Natural killer cell treated with Interleukin-12 subunit alpha and Interleukin-12 subunit beta and Interleukin-15 and Interleukin-18, amount 100 ng/mL, for 72 hours (primary cell): Measurements from ENCODE around the gene SCGB1C2. TPM values are rescaled to one million over a fixed set of nuclear protein-coding genes. Genes with fewer than 3 reads are reported as not detected.
"Not testable (repeated sequence)": the region's sequence is repeated elsewhere in the genome, so short reads cannot be mapped to it uniquely, and the experiment has no call there.

Experiments
- ATAC-seq, 2 donors: fragments of 150-1000 bp; cut with Tn5 transposase in 1 of 2; sonication (Bioruptor Pico), chemical (Tn5 transposase) in 1 of 2; 2 replicates each; pipeline ENCODE4 v1.10.0; 2021
- DNase-seq: peaks from one replicate; pipeline ENCODE4 v3.0.0; 2022; ENCODE audit warnings: low spot score
- H3K27ac Mint-ChIP-seq, 2 donors: 1 replicate in 1 of 2; 2 replicates in 1 of 2; pipeline ENCODE4 v1.8.0; 2022; ENCODE audit warnings: mixed read lengths in 2 of 2, mild to moderate bottlenecking in 1 of 2, moderate library complexity in 1 of 2
- H3K27me3 Mint-ChIP-seq, 2 donors: 1 replicate in 1 of 2; 2 replicates in 1 of 2; pipeline ENCODE4 v1.8.0; 2022; ENCODE audit warnings: mixed read lengths in 2 of 2
- H3K36me3 Mint-ChIP-seq: one replicate; pipeline ENCODE4 v1.8.0; 2022; ENCODE audit warnings: mixed read lengths
- H3K4me1 Mint-ChIP-seq, 2 donors: 1 replicate in 1 of 2; 2 replicates in 1 of 2; pipeline ENCODE4 v1.8.0; 2022; ENCODE audit warnings: low read depth in 2 of 2, mixed read lengths in 2 of 2, mild to moderate bottlenecking in 1 of 2
- H3K4me3 Mint-ChIP-seq: one replicate; pipeline ENCODE4 v1.8.0; 2022; ENCODE audit warnings: mixed read lengths
- H3K9me3 Mint-ChIP-seq: 2 replicates; pipeline ENCODE4 v1.8.0; 2022; ENCODE audit warnings: mixed read lengths
- total RNA-seq, 2 donors: library from RNA; stranded (reverse); gene quantifications; one replicate each; pipeline ENCODE4 v1.2.3, GENCODE V29; 2022

Gene SCGB1C2
- not detected for total RNA-seq

DNA sequence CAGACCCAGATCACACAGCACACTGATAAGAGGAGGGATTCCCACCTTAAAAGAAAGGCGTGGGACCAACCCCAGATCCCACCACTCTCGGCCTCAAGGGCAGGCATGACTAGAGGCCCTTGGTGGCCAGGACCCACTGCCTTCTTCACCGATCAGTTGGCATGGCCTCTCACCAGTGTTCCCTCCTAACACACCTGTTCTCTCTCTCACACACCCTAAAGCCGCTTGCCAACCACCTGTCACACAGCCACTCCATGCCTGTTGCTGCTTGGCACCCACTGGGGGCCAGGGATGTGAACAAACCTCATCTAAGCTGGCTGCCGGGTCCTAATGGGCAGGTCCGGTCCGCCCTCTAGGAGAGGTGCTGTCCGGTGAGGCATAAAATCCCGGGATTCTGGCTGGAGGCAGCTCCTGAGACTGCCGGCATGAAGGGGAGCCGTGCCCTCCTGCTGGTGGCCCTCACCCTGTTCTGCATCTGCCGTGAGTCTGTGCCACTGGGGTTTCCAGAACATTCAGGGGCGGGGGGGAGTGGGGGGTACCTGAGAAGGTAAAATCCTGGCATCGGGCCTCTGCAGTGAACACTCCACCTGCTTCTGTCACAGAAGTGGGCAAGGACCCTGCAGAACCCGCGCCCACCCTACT is at the start of gene SCGB1C2:
Gene SCGB1C2, plus strand, starts transcription at position 404 of the 642 bp plus-strand sequence. Its CDS starts 22 bp downstream, at position 426.
- H3K4me3 Mint-ChIP-seq, result peak within 1 kb of the TSS; percentile 57
- ATAC-seq, H3K9me3 Mint-ChIP-seq, DNase-seq, H3K27me3 Mint-ChIP-seq, H3K27ac Mint-ChIP-seq, H3K4me1 Mint-ChIP-seq, H3K36me3 Mint-ChIP-seq: not testable (repeated sequence)

DNA sequence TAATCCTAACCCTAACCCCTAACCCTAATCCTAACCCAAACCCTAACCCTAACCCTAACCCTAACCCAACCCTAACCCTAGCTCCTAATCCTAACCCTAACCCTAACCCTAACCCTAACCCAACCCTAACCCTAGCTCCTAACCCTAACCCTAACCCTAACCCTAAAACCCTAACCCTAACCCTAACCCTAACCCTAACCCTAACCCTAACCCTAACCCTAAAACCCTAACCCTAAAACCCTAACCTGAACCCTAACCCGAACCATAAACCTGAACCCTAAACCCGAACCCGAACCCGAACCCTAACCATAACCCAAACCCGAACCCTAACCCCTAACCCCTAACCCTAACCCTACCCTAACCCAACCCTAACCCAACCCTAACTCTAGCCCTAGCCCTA is 24.3 kb upstream of the SCGB1C2 start:
- not testable (repeated sequence) for H3K27me3 Mint-ChIP-seq, H3K27ac Mint-ChIP-seq, H3K36me3 Mint-ChIP-seq, H3K4me1 Mint-ChIP-seq, DNase-seq, ATAC-seq, H3K4me3 Mint-ChIP-seq, H3K9me3 Mint-ChIP-seq

DNA sequence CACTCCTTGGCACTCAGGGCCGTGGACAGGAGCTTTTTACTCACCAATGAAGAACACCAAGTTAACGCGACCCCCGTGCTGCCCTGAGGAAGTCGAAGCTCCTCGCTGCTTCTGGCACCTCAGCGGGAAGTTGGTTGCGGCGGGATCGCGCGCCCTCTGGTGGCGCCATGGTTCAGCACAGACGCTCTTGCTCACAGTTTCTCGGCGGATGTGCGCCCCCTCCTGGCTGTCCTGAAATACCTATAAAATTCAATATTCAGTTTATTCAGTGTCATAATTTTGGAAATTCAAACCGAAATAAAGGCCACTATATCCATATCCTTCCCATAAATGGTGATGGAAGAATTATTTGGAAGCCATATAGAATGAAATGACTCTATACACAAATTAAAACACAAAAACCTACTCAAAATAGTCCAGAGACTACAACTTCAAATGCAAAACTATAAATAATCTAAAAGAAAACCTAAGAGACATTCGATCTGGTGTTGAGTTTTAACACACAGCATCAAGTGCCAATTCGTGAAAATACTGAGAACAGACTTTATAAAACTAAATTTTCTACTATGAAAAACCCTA is 18.9 kb upstream of the SCGB1C2 start:
- not testable (repeated sequence) for H3K27ac Mint-ChIP-seq, H3K4me1 Mint-ChIP-seq, H3K4me3 Mint-ChIP-seq, H3K36me3 Mint-ChIP-seq, H3K9me3 Mint-ChIP-seq, H3K27me3 Mint-ChIP-seq, ATAC-seq
- DNase-seq, result peak; percentile 73

DNA sequence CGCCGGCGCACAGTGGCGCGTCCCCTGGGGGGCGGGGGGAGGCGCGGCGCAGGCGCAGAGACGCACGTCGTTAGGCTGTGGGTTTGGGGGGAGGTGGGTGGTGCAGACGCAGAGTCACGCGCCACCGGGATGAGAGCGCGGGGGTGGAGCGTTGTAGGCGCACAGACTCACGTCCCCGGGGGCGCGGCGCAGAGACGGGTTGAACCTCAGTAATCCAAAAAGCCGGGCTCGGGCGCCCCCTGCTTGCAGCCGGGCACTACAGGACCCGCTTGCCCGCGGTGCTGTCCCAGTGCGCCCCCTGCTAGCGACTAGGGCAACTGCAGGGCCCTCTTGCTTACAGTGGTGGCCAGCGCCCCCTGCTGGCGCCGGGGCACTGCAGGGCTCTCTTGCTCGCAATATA is 3.4 kb upstream of the SCGB1C2 start:
- not testable (repeated sequence) for H3K36me3 Mint-ChIP-seq, H3K4me3 Mint-ChIP-seq, H3K27ac Mint-ChIP-seq, H3K9me3 Mint-ChIP-seq, DNase-seq, H3K4me1 Mint-ChIP-seq, H3K27me3 Mint-ChIP-seq
- peak in 1 of 2 donors; percentile 2 for ATAC-seq

DNA sequence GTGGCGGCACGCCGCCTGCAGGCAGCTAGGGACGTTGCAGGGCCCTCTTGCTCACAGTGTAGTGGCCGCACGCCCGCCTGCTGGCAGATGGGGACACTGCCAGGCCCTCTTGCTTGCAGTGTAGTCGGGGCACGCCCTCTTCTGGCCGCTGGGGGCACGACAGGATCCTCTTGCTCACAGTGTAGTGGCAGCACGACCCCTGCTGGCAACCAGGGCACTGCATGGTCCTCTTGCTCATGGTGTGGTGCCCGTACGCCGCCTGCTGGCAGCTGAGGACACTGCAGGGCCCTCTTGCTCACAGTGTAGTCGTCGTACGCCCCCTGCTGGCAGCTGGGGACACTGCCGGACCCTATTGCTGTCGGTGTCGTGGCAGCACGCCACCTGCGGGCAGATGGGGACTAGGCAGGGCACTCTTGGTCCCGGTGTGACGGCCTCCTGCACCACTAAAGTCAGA is 3.0 kb upstream of the SCGB1C2 start:
- H3K36me3 Mint-ChIP-seq, H3K27me3 Mint-ChIP-seq, H3K27ac Mint-ChIP-seq, H3K9me3 Mint-ChIP-seq, H3K4me3 Mint-ChIP-seq, H3K4me1 Mint-ChIP-seq, DNase-seq: not testable (repeated sequence)
- ATAC-seq, result peak; percentile 83 to 93

DNA sequence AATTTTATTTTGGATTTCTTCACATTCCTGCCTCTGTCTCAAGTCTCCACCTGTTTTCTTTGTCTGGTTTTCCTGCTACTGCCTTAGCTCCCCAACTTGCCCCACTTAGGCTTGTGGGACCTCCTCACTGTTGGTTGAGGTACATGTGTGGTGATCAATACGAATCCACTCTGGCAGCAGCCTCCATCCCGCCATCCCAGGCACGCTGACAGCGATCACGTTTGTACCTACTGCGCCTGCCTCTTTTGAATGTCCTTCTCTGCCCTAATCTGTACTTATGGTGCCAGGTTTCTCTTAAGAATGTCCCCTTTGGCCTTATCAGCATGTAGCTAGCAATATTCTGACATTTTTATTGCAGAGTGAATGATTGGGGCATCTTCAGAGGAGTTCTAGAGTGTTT is 2.3 kb upstream of the SCGB1C2 start:
- H3K27ac Mint-ChIP-seq, DNase-seq, H3K4me3 Mint-ChIP-seq, H3K27me3 Mint-ChIP-seq, H3K4me1 Mint-ChIP-seq, ATAC-seq, H3K9me3 Mint-ChIP-seq, H3K36me3 Mint-ChIP-seq: not testable (repeated sequence)

DNA sequence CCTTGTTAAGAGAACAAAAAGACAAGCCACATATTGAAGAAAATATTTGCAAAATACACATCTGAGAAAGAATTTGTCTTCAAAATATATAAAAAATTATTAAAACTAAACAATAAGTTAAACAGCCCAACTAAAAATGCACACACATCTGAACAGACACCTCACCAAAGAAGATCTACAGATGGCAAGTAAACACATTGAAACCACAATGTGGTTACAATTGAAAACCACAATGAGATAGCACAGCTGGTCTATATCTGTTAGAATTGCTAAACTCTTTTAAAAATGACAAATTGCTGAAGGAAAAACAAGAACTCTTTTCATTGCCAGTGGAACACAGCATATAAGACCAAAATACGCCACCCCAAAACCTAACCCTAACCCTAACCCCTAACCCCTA is 1.5 kb upstream of the SCGB1C2 start:
- H3K4me1 Mint-ChIP-seq, result not testable (repeated sequence)

DNA sequence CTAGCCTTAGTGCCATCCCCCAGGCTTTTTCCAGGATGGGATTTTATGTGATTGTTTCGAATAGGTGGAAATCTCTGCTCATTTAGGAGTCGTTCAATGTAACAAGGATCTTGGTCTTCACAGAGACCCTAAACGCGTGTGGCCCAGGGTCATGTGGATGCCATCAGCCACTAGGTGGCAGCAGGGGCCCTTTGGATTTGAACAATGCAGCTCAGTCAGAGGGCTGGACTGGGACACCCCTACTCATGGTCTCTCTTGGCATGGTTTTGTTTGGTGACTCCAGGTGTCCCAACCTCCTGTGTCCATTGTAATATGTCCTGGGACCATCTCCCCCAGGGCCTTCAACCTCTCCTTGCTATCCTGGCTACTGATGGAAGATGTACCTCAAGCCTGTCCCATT is 838 bp upstream of the SCGB1C2 start:
- not testable (repeated sequence) for H3K4me1 Mint-ChIP-seq, H3K27me3 Mint-ChIP-seq, H3K36me3 Mint-ChIP-seq, H3K27ac Mint-ChIP-seq, H3K9me3 Mint-ChIP-seq
- DNase-seq, result peak; percentile 73
- ATAC-seq, result peak; percentile 82 to 87
- H3K4me3 Mint-ChIP-seq, result peak overlapping the region; percentile 57

More for the DNA sequence above, 1.5 kb upstream of the SCGB1C2 start:
- H3K9me3 Mint-ChIP-seq, DNase-seq, H3K27me3 Mint-ChIP-seq, H3K36me3 Mint-ChIP-seq, H3K4me3 Mint-ChIP-seq, H3K27ac Mint-ChIP-seq: not testable (repeated sequence)
- ATAC-seq, result peak in 1 of 2 donors; percentile 55

DNA sequence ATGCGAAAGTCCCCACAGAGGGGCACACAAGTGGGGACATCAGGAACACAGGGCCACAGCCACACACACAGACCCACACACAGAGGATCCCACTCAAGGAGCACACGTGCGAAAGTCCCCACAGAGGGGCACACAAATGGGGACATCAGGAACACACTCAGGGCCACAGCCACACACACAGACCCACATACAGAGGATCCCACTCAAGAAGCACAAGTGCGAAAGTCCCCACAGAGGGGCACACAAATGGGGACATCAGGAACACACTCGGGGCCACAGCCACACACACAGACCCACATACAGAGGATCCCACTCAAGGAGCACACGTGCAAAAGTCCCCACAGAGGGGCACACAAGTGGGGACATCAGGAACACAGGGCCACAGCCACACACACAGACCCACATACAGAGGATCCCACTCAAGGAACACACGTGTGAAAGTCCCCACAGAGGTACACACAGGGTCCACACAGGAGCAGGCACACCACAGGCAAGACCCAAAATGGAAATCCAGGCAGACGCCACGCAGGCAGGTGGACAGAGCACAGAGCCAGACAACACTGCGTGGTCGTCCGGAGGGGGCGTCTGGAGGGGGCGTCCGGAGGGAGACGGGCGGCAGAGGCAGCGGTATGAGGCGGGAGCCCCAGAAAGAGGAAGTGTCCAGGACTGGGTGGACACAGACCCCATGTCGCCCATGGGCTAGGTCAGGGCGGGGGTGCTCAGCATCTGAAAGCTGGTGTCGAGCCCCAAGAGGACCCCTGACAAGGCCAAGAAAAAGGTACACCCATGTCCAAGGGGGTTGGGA is 2.2 kb downstream of the SCGB1C2 start:
- peak; percentile 56 for DNase-seq
- H3K27me3 Mint-ChIP-seq, H3K4me3 Mint-ChIP-seq, H3K36me3 Mint-ChIP-seq, H3K4me1 Mint-ChIP-seq, ATAC-seq, H3K9me3 Mint-ChIP-seq, H3K27ac Mint-ChIP-seq: not testable (repeated sequence)

DNA sequence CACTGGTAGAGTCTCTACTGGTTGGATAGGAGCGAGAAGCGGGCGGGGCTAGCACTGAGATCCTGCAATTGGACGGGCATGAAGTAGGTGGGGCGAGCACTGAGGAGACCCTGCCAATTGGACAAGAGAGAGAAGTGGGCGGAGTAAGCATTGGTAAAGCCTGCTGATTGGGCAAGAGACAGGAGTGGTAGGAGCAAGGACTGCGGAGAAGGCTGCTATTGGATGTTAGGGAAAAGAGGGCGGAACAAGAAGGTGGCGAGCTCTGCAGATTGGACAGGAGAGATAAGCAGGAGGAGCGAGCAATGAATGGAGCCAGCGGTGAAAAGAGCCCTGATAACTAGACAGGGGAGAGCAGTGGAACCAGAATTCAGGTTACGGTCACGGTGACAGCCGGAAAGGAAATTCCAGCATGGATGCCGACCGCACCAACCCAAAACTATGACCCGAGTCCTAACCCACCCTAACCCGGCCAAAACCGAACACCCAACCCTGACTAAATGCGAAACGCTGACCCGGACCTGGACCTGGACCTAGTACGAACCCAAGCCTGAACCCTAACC is 4.8 kb downstream of the SCGB1C2 start:
- no peak for ATAC-seq
- peaks cover 0 to 6% of the 10 kb centered on the region in 2 donors for H3K27me3 Mint-ChIP-seq
- H3K4me1 Mint-ChIP-seq, result peaks cover 0 to 2% of the 10 kb centered on the region in 2 donors
- no peak overlapping the region for H3K27ac Mint-ChIP-seq
- H3K9me3 Mint-ChIP-seq, result no peaks in the 10 kb centered on the region
- H3K36me3 Mint-ChIP-seq, result no peaks in the 10 kb centered on the region
- peak; percentile 52 for DNase-seq
- H3K4me3 Mint-ChIP-seq, result no peak overlapping the region

DNA sequence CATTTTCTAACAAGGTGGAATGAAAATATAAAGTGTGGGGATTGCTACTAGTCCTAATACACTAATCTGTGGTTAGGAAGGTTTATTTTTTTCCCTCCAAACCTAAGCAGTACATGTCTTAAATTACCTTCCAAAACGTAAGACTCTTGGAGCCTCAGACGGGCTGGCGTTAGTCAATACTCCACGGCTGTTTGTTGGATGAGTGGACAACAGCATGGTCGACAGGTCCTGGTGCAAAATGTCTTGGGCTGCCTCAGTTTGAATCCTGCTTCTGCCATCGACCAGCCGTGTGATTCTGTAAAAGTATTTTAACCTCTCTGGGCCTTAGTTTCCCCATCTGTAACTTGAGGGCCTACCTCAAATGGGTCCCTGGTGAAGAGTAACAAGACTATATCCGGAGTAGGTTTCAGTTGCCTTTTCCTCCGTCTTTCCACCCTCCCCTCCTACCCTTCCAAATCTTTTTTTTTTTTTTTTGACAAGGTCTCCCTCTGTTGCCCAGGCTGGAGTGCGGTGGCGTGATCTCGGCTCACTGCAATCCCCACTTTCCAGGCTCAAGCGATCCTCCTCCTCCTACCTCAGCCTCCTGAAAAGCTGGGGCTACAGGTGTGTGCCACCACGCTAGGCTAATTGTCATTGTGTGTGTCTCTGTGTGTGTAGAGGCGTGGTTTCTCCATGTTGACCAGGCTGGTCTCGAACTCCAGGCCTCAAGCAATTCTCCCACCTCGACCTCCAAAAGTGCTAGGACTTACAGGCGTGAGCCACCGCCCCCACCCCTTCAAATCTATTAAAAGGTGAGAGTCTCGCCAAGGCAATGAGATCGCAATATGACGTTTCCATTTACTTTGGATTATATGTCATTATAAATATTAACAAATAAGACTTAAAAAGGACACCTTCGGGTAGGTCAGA is 5.8 kb downstream of the SCGB1C2 start:
- no peaks in the 10 kb centered on the region for H3K9me3 Mint-ChIP-seq
- no peak overlapping the region for H3K4me3 Mint-ChIP-seq
- no peak for ATAC-seq
- peaks cover 0 to 2% of the 10 kb centered on the region in 2 donors for H3K4me1 Mint-ChIP-seq
- H3K27ac Mint-ChIP-seq, result no peak overlapping the region
- no peaks in the 10 kb centered on the region for H3K36me3 Mint-ChIP-seq
- DNase-seq, result no peak
- peaks cover 0 to 6% of the 10 kb centered on the region in 2 donors for H3K27me3 Mint-ChIP-seq

DNA sequence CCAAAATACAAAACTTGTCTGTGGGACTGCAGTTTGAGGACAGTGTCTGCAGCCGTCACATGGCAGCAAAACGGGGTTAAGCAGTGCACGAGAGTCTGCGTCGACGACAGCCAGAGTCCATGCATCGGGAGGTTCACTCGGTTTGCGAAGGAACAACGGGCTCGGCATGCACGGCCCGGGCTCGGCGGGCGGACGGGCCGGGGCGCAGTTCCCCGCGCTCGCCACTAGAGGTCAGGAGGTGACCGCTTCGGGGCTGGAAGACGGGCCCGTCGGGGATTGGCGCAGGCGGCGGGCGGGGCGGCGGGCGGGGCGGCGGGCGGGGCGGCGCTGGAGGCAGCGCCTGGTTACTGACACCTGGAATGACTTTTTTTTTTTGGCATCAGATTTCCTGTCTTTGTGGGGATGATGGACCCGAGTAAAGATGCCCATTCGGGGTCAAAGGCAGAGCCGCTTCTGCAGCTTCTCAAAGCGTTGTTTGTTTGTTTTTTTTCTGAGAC is 6.5 kb downstream of the SCGB1C2 start:
- Mint-ChIP-seq H3K4me3 (no peak overlapping the region), H3K4me1 (peaks cover 0 to 2% of the 10 kb centered on the region in 2 donors), H3K9me3 (no peaks in the 10 kb centered on the region), H3K36me3 (no peaks in the 10 kb centered on the region), H3K27me3 (peaks cover 0 to 6% of the 10 kb centered on the region in 2 donors), H3K27ac (no peak overlapping the region)
- DNase-seq, result peak; percentile 82
- peak; percentile 90 to 92 for ATAC-seq
